ENCODE results near the gene TMEM40.

Gene TMEM40

GRCh38 chr3:12742330-12743107 is 16.5 kb downstream of the TMEM40 start:
- no peak for TF ChIP-seq CTCF (IDR thresholded peaks at IDR 0.05; ENCODE audit: low read depth, low read length)
- Histone ChIP-seq H3K4me3 (ENCODE audit: low read depth, low read length) (no peak overlapping the region), H3K9me3 (no peaks in the 10 kb centered on the region), H3K4me1 (no peaks in the 10 kb centered on the region), H3K36me3 (no peaks in the 10 kb centered on the region), H3K27me3 (no peaks in the 10 kb centered on the region)
- DNase-seq: no peak

- no peaks in the 10 kb centered on the region for H3K36me3 ChIP-seq
Measured at GRCh38 chr3:12741209-12741608, 17.9 kb downstream of the TMEM40 start.

GRCh38 chr3:12737833-12738232 is 21.2 kb downstream of the TMEM40 start:
- Histone ChIP-seq H3K27me3 (no peaks in the 10 kb centered on the region), H3K4me3 (ENCODE audit: low read depth, low read length) (no peak overlapping the region), H3K36me3 (no peaks in the 10 kb centered on the region), H3K4me1 (no peaks in the 10 kb centered on the region), H3K9me3 (no peaks in the 10 kb centered on the region)
- TF ChIP-seq CTCF (IDR thresholded peaks at IDR 0.05; ENCODE audit: low read depth, low read length): no peak
- no peak for DNase-seq

More at GRCh38 chr3:12741209-12741608, 17.9 kb downstream of the TMEM40 start:
- no peaks in the 10 kb centered on the region for H3K9me3 ChIP-seq
- H3K27me3 ChIP-seq: no peaks in the 10 kb centered on the region
- no peak overlapping the region for H3K4me3 ChIP-seq (ENCODE audit: low read depth, low read length)
- no peak for DNase-seq
- no peak for TF ChIP-seq CTCF (IDR thresholded peaks at IDR 0.05; ENCODE audit: low read depth, low read length)
- H3K4me1 ChIP-seq: no peaks in the 10 kb centered on the region

- no peaks in the 10 kb centered on the region for H3K9me3 ChIP-seq
- TF ChIP-seq CTCF (IDR thresholded peaks at IDR 0.05; ENCODE audit: low read depth, low read length): no peak
- H3K27me3 ChIP-seq: no peaks in the 10 kb centered on the region
- no peaks in the 10 kb centered on the region for H3K36me3 ChIP-seq
- DNase-seq: no peak
- no peaks in the 10 kb centered on the region for H3K4me1 ChIP-seq
- H3K4me3 ChIP-seq (ENCODE audit: low read depth, low read length): no peak overlapping the region
Measured at GRCh38 chr3:12737319-12737718, 21.7 kb downstream of the TMEM40 start.

GRCh38 chr3:12734960-12735359 is 24.1 kb downstream of the TMEM40 start:
- TF ChIP-seq CTCF (IDR thresholded peaks at IDR 0.05; ENCODE audit: low read depth, low read length): no peak
- Histone ChIP-seq H3K4me3 (ENCODE audit: low read depth, low read length) (no peak overlapping the region), H3K4me1 (no peaks in the 10 kb centered on the region), H3K9me3 (no peaks in the 10 kb centered on the region), H3K36me3 (no peaks in the 10 kb centered on the region), H3K27me3 (no peaks in the 10 kb centered on the region)
- no peak for DNase-seq

- no peaks in the 10 kb centered on the region for H3K4me1 ChIP-seq
- DNase-seq: no peak
- no peak for TF ChIP-seq CTCF (IDR thresholded peaks at IDR 0.05; ENCODE audit: low read depth, low read length)
- no peaks in the 10 kb centered on the region for H3K36me3 ChIP-seq
- no peaks in the 10 kb centered on the region for H3K27me3 ChIP-seq
- no peaks in the 10 kb centered on the region for H3K9me3 ChIP-seq
- H3K4me3 ChIP-seq (ENCODE audit: low read depth, low read length): no peak overlapping the region
Measured at GRCh38 chr3:12733566-12733965, 25.5 kb downstream of the TMEM40 start.
